Measurements from ENCODE around the gene SLC12A8. TPM values are rescaled to one million over a fixed set of nuclear protein-coding genes. Genes with fewer than 3 reads are reported as not detected.

SLC12A8 gene
- polyA plus RNA-seq, 1 donor: 21.6 TPM

GRCh38 chr3:125186800-125187598 is 25.5 kb downstream of the SLC12A8 start:
- Histone ChIP-seq H3K27me3 (ENCODE audit: control insufficient read depth, insufficient read depth, low read length) (no peaks in the 10 kb centered on the region), H3K4me1 (ENCODE audit: control insufficient read depth, insufficient read depth, low read length) (peaks cover 8% of the 10 kb centered on the region), H3K4me3 (ENCODE audit: low read length) (no peak overlapping the region), H3K36me3 (ENCODE audit: control insufficient read depth, insufficient read depth, low read length) (peaks cover 43% of the 10 kb centered on the region), H3K9me3 (ENCODE audit: control insufficient read depth, low read depth, low read length) (no peaks in the 10 kb centered on the region), H3K27ac (ENCODE audit: low read length) (no peak overlapping the region)
- no peak for DNase-seq
- 95% methylated on average over 4 of the region's 20 CpGs for WGBS (ENCODE audit: insufficient coverage, low lambda C conversion rate)

DNA sequence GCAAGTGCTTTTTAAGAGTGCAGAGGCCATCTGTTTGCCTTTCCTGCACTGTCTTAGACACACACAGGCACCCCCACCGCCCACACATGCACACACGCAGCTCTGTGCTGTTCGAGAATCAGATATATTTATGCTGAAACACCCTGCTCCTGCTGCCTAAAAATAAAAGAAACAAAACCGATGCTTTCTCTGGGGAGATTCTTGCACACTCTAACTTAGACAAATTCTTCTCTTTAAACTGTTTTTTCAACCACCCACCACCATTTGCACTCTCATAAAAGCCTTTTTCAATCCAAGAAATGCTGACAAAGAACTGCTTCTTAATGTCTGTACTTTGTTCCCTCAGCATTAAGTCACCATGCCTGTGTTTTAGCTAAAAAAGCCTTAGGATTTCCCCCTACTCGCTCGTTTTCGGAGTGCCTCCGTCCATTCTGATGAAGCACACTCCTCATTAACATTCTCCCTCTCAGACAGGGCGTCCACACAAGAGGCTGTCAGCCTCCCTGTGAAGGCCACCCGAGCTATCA is 26.2 kb downstream of the SLC12A8 start:
- 40% methylated on average over 1 of the region's 10 CpGs for WGBS (ENCODE audit: insufficient coverage, low lambda C conversion rate)
- no peaks in the 10 kb centered on the region for H3K27me3 ChIP-seq (ENCODE audit: control insufficient read depth, insufficient read depth, low read length)
- peak in 1 of 2 donors; percentile 33 for DNase-seq
- H3K27ac ChIP-seq (ENCODE audit: low read length): no peak overlapping the region
- no peak overlapping the region for H3K4me3 ChIP-seq (ENCODE audit: low read length)
- H3K36me3 ChIP-seq (ENCODE audit: control insufficient read depth, insufficient read depth, low read length): peaks cover 45% of the 10 kb centered on the region
- no peaks in the 10 kb centered on the region for H3K9me3 ChIP-seq (ENCODE audit: control insufficient read depth, low read depth, low read length)
- H3K4me1 ChIP-seq (ENCODE audit: control insufficient read depth, insufficient read depth, low read length): peaks cover 8% of the 10 kb centered on the region

GRCh38 chr3:125185805-125186204 is 26.7 kb downstream of the SLC12A8 start:
- Histone ChIP-seq H3K36me3 (ENCODE audit: control insufficient read depth, insufficient read depth, low read length) (peaks cover 43% of the 10 kb centered on the region), H3K9me3 (ENCODE audit: control insufficient read depth, low read depth, low read length) (no peaks in the 10 kb centered on the region), H3K4me1 (ENCODE audit: control insufficient read depth, insufficient read depth, low read length) (peaks cover 8% of the 10 kb centered on the region), H3K27me3 (ENCODE audit: control insufficient read depth, insufficient read depth, low read length) (no peaks in the 10 kb centered on the region), H3K4me3 (ENCODE audit: low read length) (no peak overlapping the region), H3K27ac (ENCODE audit: low read length) (no peak overlapping the region)
- no peak for DNase-seq
- no CpG with 5 or more reads among the region's 3 CpGs for WGBS (ENCODE audit: insufficient coverage, low lambda C conversion rate)

GRCh38 chr3:125179884-125180240 is 32.7 kb downstream of the SLC12A8 start:
- no peaks in the 10 kb centered on the region for H3K9me3 ChIP-seq (ENCODE audit: control insufficient read depth, low read depth, low read length)
- no peaks in the 10 kb centered on the region for H3K4me1 ChIP-seq (ENCODE audit: control insufficient read depth, insufficient read depth, low read length)
- DNase-seq: no peak
- no CpG with 5 or more reads among the region's 1 CpG for WGBS (ENCODE audit: insufficient coverage, low lambda C conversion rate)
- no peaks in the 10 kb centered on the region for H3K27me3 ChIP-seq (ENCODE audit: control insufficient read depth, insufficient read depth, low read length)
- H3K4me3 ChIP-seq (ENCODE audit: low read length): no peak overlapping the region
- peaks cover 15% of the 10 kb centered on the region for H3K36me3 ChIP-seq (ENCODE audit: control insufficient read depth, insufficient read depth, low read length)
- H3K27ac ChIP-seq (ENCODE audit: low read length): no peak overlapping the region

DNA sequence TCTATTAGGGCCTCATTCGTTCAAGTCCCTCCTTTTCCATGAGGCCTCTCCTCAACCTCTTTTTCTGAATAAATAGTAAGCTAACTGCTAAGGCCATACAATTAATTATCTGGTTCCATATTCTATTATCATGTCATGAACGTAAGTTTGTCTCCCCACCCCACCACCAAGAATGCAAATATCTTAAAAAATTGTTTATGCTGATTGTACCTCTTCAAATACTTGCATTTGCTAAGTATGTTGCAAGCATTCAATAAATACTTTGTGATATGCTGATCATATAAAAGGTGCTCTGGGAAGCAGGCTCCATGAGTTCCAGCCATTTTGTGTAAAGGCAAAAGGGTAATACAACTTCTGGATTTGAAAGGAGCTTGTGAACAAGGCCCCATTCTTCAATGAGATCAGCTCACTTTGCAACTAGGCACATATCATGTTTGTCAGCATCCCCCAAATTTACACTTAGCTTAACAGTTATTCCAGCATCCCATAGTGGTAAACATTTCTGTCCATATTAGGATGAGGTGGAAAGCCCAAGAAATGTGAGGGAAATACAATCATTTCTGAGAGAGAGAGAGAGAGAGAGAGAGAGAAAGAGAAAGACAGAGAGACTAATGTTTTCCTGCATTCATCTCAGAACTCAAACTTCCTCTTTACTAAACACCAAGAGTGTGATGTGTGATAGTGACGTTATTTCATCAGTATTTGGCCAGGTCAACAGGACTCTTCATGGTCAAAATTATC is 33.2 kb downstream of the SLC12A8 start:
- H3K9me3 ChIP-seq (ENCODE audit: control insufficient read depth, low read depth, low read length): peaks cover 1% of the 10 kb centered on the region
- no peaks in the 10 kb centered on the region for H3K27me3 ChIP-seq (ENCODE audit: control insufficient read depth, insufficient read depth, low read length)
- no peak for DNase-seq
- 83% methylated on average over 1 of the region's 3 CpGs for WGBS (ENCODE audit: insufficient coverage, low lambda C conversion rate)
- no peak overlapping the region for H3K27ac ChIP-seq (ENCODE audit: low read length)
- no peak overlapping the region for H3K4me3 ChIP-seq (ENCODE audit: low read length)
- no peaks in the 10 kb centered on the region for H3K4me1 ChIP-seq (ENCODE audit: control insufficient read depth, insufficient read depth, low read length)
- H3K36me3 ChIP-seq (ENCODE audit: control insufficient read depth, insufficient read depth, low read length): peaks cover 13% of the 10 kb centered on the region

DNA sequence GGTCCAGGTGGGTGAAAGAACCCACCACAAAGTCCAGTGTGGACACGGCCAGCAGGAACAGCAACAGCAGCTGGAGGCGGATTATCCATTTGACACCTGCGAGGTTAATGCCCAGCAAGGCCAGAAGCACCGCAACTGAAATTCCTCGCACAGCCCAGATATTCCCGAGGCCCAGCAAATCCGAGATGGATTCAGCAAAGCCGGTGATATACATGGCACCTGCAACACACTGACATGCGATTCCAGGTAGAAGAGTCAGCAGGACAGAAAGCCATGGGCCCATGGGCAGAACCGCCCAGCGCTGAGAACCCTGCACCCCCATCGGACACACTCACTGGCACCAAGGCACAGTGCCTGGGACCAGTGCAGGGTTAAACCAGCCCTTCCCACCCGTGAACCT is 34.8 kb downstream of the SLC12A8 start:
- H3K9me3 ChIP-seq (ENCODE audit: control insufficient read depth, low read depth, low read length): peaks cover 6% of the 10 kb centered on the region
- H3K36me3 ChIP-seq (ENCODE audit: control insufficient read depth, insufficient read depth, low read length): peaks cover 6% of the 10 kb centered on the region
- H3K4me3 ChIP-seq (ENCODE audit: low read length): no peak overlapping the region
- WGBS (ENCODE audit: insufficient coverage, low lambda C conversion rate): no CpG with 5 or more reads among the region's 13 CpGs
- no peaks in the 10 kb centered on the region for H3K27me3 ChIP-seq (ENCODE audit: control insufficient read depth, insufficient read depth, low read length)
- H3K4me1 ChIP-seq (ENCODE audit: control insufficient read depth, insufficient read depth, low read length): no peaks in the 10 kb centered on the region
- no peak overlapping the region for H3K27ac ChIP-seq (ENCODE audit: low read length)
- DNase-seq: no peak

- Histone ChIP-seq H3K4me3 (ENCODE audit: low read length) (no peak overlapping the region), H3K4me1 (ENCODE audit: control insufficient read depth, insufficient read depth, low read length) (no peaks in the 10 kb centered on the region), H3K9me3 (ENCODE audit: control insufficient read depth, low read depth, low read length) (peaks cover 6% of the 10 kb centered on the region), H3K27ac (ENCODE audit: low read length) (no peak overlapping the region), H3K27me3 (ENCODE audit: control insufficient read depth, insufficient read depth, low read length) (no peaks in the 10 kb centered on the region), H3K36me3 (ENCODE audit: control insufficient read depth, insufficient read depth, low read length) (peaks cover 2% of the 10 kb centered on the region)
- WGBS (ENCODE audit: insufficient coverage, low lambda C conversion rate): 83% methylated on average over 2 of the region's 7 CpGs
- no peak for DNase-seq
These were observed 37.1 kb downstream of the SLC12A8 start for GRCh38 chr3:125175295-125176078.

DNA sequence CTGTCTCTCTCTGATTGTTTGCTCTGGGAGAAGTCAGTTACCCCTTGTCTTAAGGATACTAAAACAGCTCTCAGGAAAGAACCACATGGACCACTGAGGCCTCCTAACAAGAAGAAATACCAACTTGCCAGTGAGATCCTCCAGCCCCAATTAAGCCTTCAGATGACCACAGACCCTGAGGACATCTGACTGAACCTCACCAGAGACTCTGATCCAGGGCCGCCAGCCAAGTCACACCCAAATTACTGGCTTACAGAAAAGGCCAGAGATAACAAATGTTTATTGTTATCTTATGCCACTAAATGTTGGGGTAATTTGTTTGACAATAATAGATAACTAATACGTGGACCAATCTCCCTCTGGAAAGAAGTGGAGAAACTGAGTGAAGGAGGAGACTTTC is 40.2 kb downstream of the SLC12A8 start:
- Histone ChIP-seq H3K27me3 (ENCODE audit: control insufficient read depth, insufficient read depth, low read length) (no peaks in the 10 kb centered on the region), H3K4me1 (ENCODE audit: control insufficient read depth, insufficient read depth, low read length) (no peaks in the 10 kb centered on the region), H3K27ac (ENCODE audit: low read length) (no peak overlapping the region), H3K4me3 (ENCODE audit: low read length) (no peak overlapping the region), H3K36me3 (ENCODE audit: control insufficient read depth, insufficient read depth, low read length) (peaks cover 10% of the 10 kb centered on the region), H3K9me3 (ENCODE audit: control insufficient read depth, low read depth, low read length) (peaks cover 6% of the 10 kb centered on the region)
- WGBS (ENCODE audit: insufficient coverage, low lambda C conversion rate): 94% methylated on average over 2 of the region's 2 CpGs
- DNase-seq: no peak

GRCh38 chr3:125168711-125169393 is 43.7 kb downstream of the SLC12A8 start:
- Histone ChIP-seq H3K4me3 (ENCODE audit: low read length) (no peak overlapping the region), H3K4me1 (ENCODE audit: control insufficient read depth, insufficient read depth, low read length) (no peaks in the 10 kb centered on the region), H3K27me3 (ENCODE audit: control insufficient read depth, insufficient read depth, low read length) (no peaks in the 10 kb centered on the region), H3K27ac (ENCODE audit: low read length) (no peak overlapping the region), H3K9me3 (ENCODE audit: control insufficient read depth, low read depth, low read length) (peaks cover under 1% of the 10 kb centered on the region), H3K36me3 (ENCODE audit: control insufficient read depth, insufficient read depth, low read length) (peaks cover 12% of the 10 kb centered on the region)
- no peak for DNase-seq
- 100% methylated on average over 1 of the region's 4 CpGs for WGBS (ENCODE audit: insufficient coverage, low lambda C conversion rate)

Measured in large intestine (tissue), 3 donors.